ENCODE data around the gene OXLD1. TPM values are rescaled to one million over a fixed set of nuclear protein-coding genes. Genes with fewer than 3 reads are reported as not detected.

The OXLD1 gene
- polyA plus RNA-seq, 1 of the 3 experiments (the other 2 are of a cell fraction), result 103 TPM

- no peak overlapping the region for H3K9ac ChIP-seq
- no peaks in the 10 kb centered on the region for H3K9me3 ChIP-seq
- POLR2A ChIA-PET, result interaction anchor here (1.0 kb wide), 1 partner anchor 11 kb away, joined by 5 read pairs; no protein-coding TSS in a partner anchor
- H3K4me1 ChIP-seq (ENCODE audit: control insufficient read depth in 1 of 2, insufficient read depth in 2 of 2, low read depth in 1 of 2, low read length in 1 of 2), result peaks cover 19 to 21% of the 10 kb centered on the region in 2 experiments; a peak in 3 of 4 replicates
- TF ChIP-seq SIN3A (IDR thresholded peaks at IDR 0.05; ENCODE audit: borderline replicate concordance, low read depth, low read length) (no peak), EZH2phosphoT487 (IDR thresholded peaks at IDR 0.05; ENCODE audit: borderline replicate concordance, low read depth) (no peak), IRF3 (IDR thresholded peaks at IDR 0.05; ENCODE audit: low read depth, low read length) (no peak), ZBTB33 (IDR thresholded peaks at IDR 0.05; ENCODE audit: borderline replicate concordance, low read depth) (no peak), MXI1 (IDR thresholded peaks at IDR 0.05; ENCODE audit: low read depth, low read length) (no peak), MEF2A (IDR thresholded peaks at IDR 0.05; ENCODE audit: borderline replicate concordance, low read depth) (no peak), PBX3 (IDR thresholded peaks at IDR 0.05) (no peak), JUND (IDR thresholded peaks at IDR 0.05) (no peak), TEAD4 (IDR thresholded peaks at IDR 0.05; ENCODE audit: borderline replicate concordance, insufficient read depth) (no peak), YY1 (IDR thresholded peaks at IDR 0.05; ENCODE audit: low read depth) (no peak), REST (IDR thresholded peaks at IDR 0.05; ENCODE audit: low read depth, low read length) (no peak), USF1 (IDR thresholded peaks at IDR 0.05; ENCODE audit: borderline replicate concordance, low read depth) (no peak), TCF12 (IDR thresholded peaks at IDR 0.05) (no peak), RXRA (IDR thresholded peaks at IDR 0.05; ENCODE audit: borderline replicate concordance, low read depth) (no peak), RCOR1 (IDR thresholded peaks at IDR 0.05; ENCODE audit: low read length) (no peak), NRF1 (IDR thresholded peaks at IDR 0.05; ENCODE audit: low read depth, low read length) (no peak), EP300 (IDR thresholded peaks at IDR 0.05; ENCODE audit: borderline replicate concordance in 1 of 2, low read depth in 1 of 2, low read length in 1 of 2) (no peak), POLR2AphosphoS5 (IDR thresholded peaks at IDR 0.05; ENCODE audit: low read depth, low read length) (no peak)
- peaks cover 21% of the 10 kb centered on the region for H3F3A ChIP-seq (replicated peaks; ENCODE audit: insufficient read depth)
- 73% methylated on average over 17 of the region's 17 CpGs for WGBS (ENCODE audit: low lambda C conversion rate)
- H3K4me2 ChIP-seq, result peak overlapping the region; percentile 96; the same call in 1 of the 2 replicates
- no peak for DNase-seq
- no peaks in the 10 kb centered on the region for H3K27me3 ChIP-seq (ENCODE audit: insufficient read depth)
- H3K36me3 ChIP-seq (replicated peaks in 1 of 2; ENCODE audit: control insufficient read depth in 1 of 2, insufficient read depth in 2 of 2, low read length in 1 of 2), result peaks cover 23 to 32% of the 10 kb centered on the region in 2 experiments
- H2AFZ ChIP-seq (ENCODE audit: low read depth), result no peak overlapping the region
- no peak overlapping the region for H3K4me3 ChIP-seq (ENCODE audit: low read depth in 2 of 2, low read length in 1 of 2)
- H3K27ac ChIP-seq (ENCODE audit: low read depth in 2 of 2, low read length in 1 of 2), result no peak overlapping the region; a peak in 1 of 4 replicates
- peaks cover 23% of the 10 kb centered on the region for H4K20me1 ChIP-seq (ENCODE audit: insufficient read depth)
- no peaks in the 10 kb centered on the region for H3K9me2 ChIP-seq
- CTCF ChIA-PET, result interaction anchor here (0.8 to 1.2 kb wide), 2 partner anchors 10 to 16 kb away, joined by 3 to 5 read pairs; no protein-coding TSS in a partner anchor
- peaks cover 91% of the 10 kb centered on the region for H3K79me2 ChIP-seq (ENCODE audit: insufficient read depth)
These were observed 15.3 kb upstream of the OXLD1 start for GRCh38 chr17:81681672-81682071.
